Effector memory CD8-positive, alpha-beta T cell (primary cell): Measurements from ENCODE around the gene C1orf141.
"Not testable (repeated sequence)": the region's sequence is repeated elsewhere in the genome, so short reads cannot be mapped to it uniquely, and the experiment has no call there.

Source experiments
- ATAC-seq: fragments of 150-1000 bp; cut with Tn5 transposase; replicated peaks from 2 replicates; pipeline ENCODE4 v1.10.0; 2021; ENCODE audit warnings: mild to moderate bottlenecking, moderate library complexity
- DNase-seq, 3 experiments: peaks; one replicate each; pipeline ENCODE4 v3.0.0; 2021
- H3K27ac Mint-ChIP-seq, 2 donors: one replicate each; pipeline ENCODE4 v1.8.0; 2022; ENCODE audit warnings: mild to moderate bottlenecking in 2 of 2, mixed read lengths in 2 of 2, moderate library complexity in 2 of 2
- H3K27me3 Mint-ChIP-seq, 2 donors: one replicate each; pipeline ENCODE4 v1.8.0; 2022; ENCODE audit warnings: mixed read lengths in 2 of 2
- H3K36me3 Mint-ChIP-seq: one replicate; pipeline ENCODE4 v1.8.0; 2022; ENCODE audit warnings: mild to moderate bottlenecking, moderate library complexity, mixed read lengths; ENCODE audit not compliant: insufficient read depth
- H3K4me1 Mint-ChIP-seq, 2 donors: one replicate each; pipeline ENCODE4 v1.8.0; 2022; ENCODE audit warnings: low read depth in 2 of 2, mixed read lengths in 2 of 2
- H3K4me3 Mint-ChIP-seq, 2 donors: one replicate each; pipeline ENCODE4 v1.8.0; 2022; ENCODE audit warnings: mild to moderate bottlenecking in 2 of 2, mixed read lengths in 2 of 2, moderate library complexity in 2 of 2
- H3K9me3 Mint-ChIP-seq, 2 donors: one replicate each; pipeline ENCODE4 v1.8.0; 2022; ENCODE audit warnings: mixed read lengths in 2 of 2

Gene C1orf141

GRCh38 chr1:67158401-67158800, 23.6 kb upstream of the C1orf141 start:
- Mint-ChIP-seq H3K27ac (no peak overlapping the region), H3K4me1 (peaks cover 6 to 7% of the 10 kb centered on the region in 2 donors), H3K36me3 (no peaks in the 10 kb centered on the region), H3K4me3 (no peak overlapping the region), H3K27me3 (peaks cover 11 to 30% of the 10 kb centered on the region in 2 donors), H3K9me3 (no peaks in the 10 kb centered on the region)
- DNase-seq, result no peak
- no peak for ATAC-seq

GRCh38 chr1:67150931-67151330, 16.2 kb upstream of the C1orf141 start:
- DNase-seq (no peak), ATAC-seq (no peak)
- H3K27ac Mint-ChIP-seq, result no peak overlapping the region
- no peaks in the 10 kb centered on the region for H3K9me3 Mint-ChIP-seq
- H3K36me3 Mint-ChIP-seq, result no peaks in the 10 kb centered on the region
- H3K4me1 Mint-ChIP-seq, result peaks cover 6 to 17% of the 10 kb centered on the region in 2 donors
- no peak overlapping the region for H3K4me3 Mint-ChIP-seq
- H3K27me3 Mint-ChIP-seq, result peaks cover 0 to 32% of the 10 kb centered on the region in 2 donors

- DNase-seq, result peak; percentile 35 to 51 (median 43)
- no peak overlapping the region for H3K4me3 Mint-ChIP-seq
- peaks cover 0 to 17% of the 10 kb centered on the region in 2 donors for H3K27me3 Mint-ChIP-seq
- no peaks in the 10 kb centered on the region for H3K9me3 Mint-ChIP-seq
- H3K36me3 Mint-ChIP-seq, result no peaks in the 10 kb centered on the region
- H3K27ac Mint-ChIP-seq, result peak overlapping the region; percentile 20 to 27
- ATAC-seq, result peak; percentile 85
- peaks cover 10 to 21% of the 10 kb centered on the region in 2 donors for H3K4me1 Mint-ChIP-seq
These were observed 14.5 kb upstream of the C1orf141 start for GRCh38 chr1:67149179-67149770.

GRCh38 chr1:67148516-67149178, 13.9 kb upstream of the C1orf141 start:
- peak; percentile 37 for ATAC-seq
- peaks cover 10 to 22% of the 10 kb centered on the region in 2 donors for H3K4me1 Mint-ChIP-seq
- H3K9me3 Mint-ChIP-seq, result no peaks in the 10 kb centered on the region
- no peaks in the 10 kb centered on the region for H3K36me3 Mint-ChIP-seq
- peaks cover 0 to 12% of the 10 kb centered on the region in 2 donors for H3K27me3 Mint-ChIP-seq
- no peak for DNase-seq
- H3K4me3 Mint-ChIP-seq, result no peak overlapping the region
- H3K27ac Mint-ChIP-seq, result peak overlapping the region in 1 of 2 donors; percentile 27

GRCh38 chr1:67147973-67148372, 13.2 kb upstream of the C1orf141 start:
- not testable (repeated sequence) for H3K36me3 Mint-ChIP-seq, H3K9me3 Mint-ChIP-seq, DNase-seq, H3K27ac Mint-ChIP-seq, ATAC-seq, H3K4me3 Mint-ChIP-seq
- peaks cover 0 to 12% of the 10 kb centered on the region in 2 donors for H3K27me3 Mint-ChIP-seq
- peaks cover 14 to 28% of the 10 kb centered on the region in 2 donors for H3K4me1 Mint-ChIP-seq

- no peak overlapping the region for H3K4me3 Mint-ChIP-seq
- peaks cover 17 to 30% of the 10 kb centered on the region in 2 donors for H3K4me1 Mint-ChIP-seq
- DNase-seq (no peak), ATAC-seq (no peak)
- H3K36me3 Mint-ChIP-seq, result no peaks in the 10 kb centered on the region
- H3K9me3 Mint-ChIP-seq, result no peaks in the 10 kb centered on the region
- H3K27ac Mint-ChIP-seq, result no peak overlapping the region
- peaks cover 0 to 1% of the 10 kb centered on the region in 2 donors for H3K27me3 Mint-ChIP-seq
These were observed 11.8 kb upstream of the C1orf141 start for GRCh38 chr1:67146539-67146938.

- H3K4me1 Mint-ChIP-seq, result peaks cover 17 to 30% of the 10 kb centered on the region in 2 donors
- no peaks in the 10 kb centered on the region for H3K9me3 Mint-ChIP-seq
- DNase-seq, result no peak
- no peak overlapping the region for H3K4me3 Mint-ChIP-seq
- ATAC-seq, result peak; percentile 41
- H3K27me3 Mint-ChIP-seq, result no peaks in the 10 kb centered on the region
- H3K27ac Mint-ChIP-seq, result no peak overlapping the region
- no peaks in the 10 kb centered on the region for H3K36me3 Mint-ChIP-seq
These were observed 11.3 kb upstream of the C1orf141 start for GRCh38 chr1:67146101-67146500.

GRCh38 chr1:67144696-67145095, 9.9 kb upstream of the C1orf141 start:
- Mint-ChIP-seq H3K27ac (no peak overlapping the region), H3K36me3 (no peaks in the 10 kb centered on the region), H3K4me3 (peak overlapping the region in 1 of 2 donors; percentile 0), H3K27me3 (no peaks in the 10 kb centered on the region), H3K4me1 (peaks cover 17 to 30% of the 10 kb centered on the region in 2 donors), H3K9me3 (no peaks in the 10 kb centered on the region)
- ATAC-seq (peak; percentile 29), DNase-seq (peak; percentile 24 to 27 (median 25))

- Mint-ChIP-seq H3K4me1 (peaks cover 12 to 25% of the 10 kb centered on the region in 2 donors), H3K27ac (no peak overlapping the region), H3K36me3 (no peaks in the 10 kb centered on the region), H3K4me3 (no peak overlapping the region), H3K9me3 (no peaks in the 10 kb centered on the region), H3K27me3 (no peaks in the 10 kb centered on the region)
- DNase-seq (no peak), ATAC-seq (no peak)
These were observed 9.2 kb upstream of the C1orf141 start for GRCh38 chr1:67143966-67144365.

GRCh38 chr1:67142931-67143330, 8.2 kb upstream of the C1orf141 start:
- H3K4me3 Mint-ChIP-seq, result peak overlapping the region in 1 of 2 donors; percentile 4

GRCh38 chr1:67141832-67142231, 7.1 kb upstream of the C1orf141 start:
- H3K4me1 Mint-ChIP-seq, result peaks cover 11 to 22% of the 10 kb centered on the region in 2 donors
- H3K27me3 Mint-ChIP-seq, H3K27ac Mint-ChIP-seq, H3K36me3 Mint-ChIP-seq, H3K9me3 Mint-ChIP-seq, ATAC-seq, H3K4me3 Mint-ChIP-seq, DNase-seq: not testable (repeated sequence)

More at GRCh38 chr1:67142931-67143330, 8.2 kb upstream of the C1orf141 start:
- DNase-seq (no peak), ATAC-seq (peak; percentile 78)
- H3K4me1 Mint-ChIP-seq, result peaks cover 11 to 22% of the 10 kb centered on the region in 2 donors
- H3K36me3 Mint-ChIP-seq, result no peaks in the 10 kb centered on the region
- H3K27me3 Mint-ChIP-seq, result no peaks in the 10 kb centered on the region
- H3K9me3 Mint-ChIP-seq, result no peaks in the 10 kb centered on the region
- H3K27ac Mint-ChIP-seq, result peak overlapping the region in 1 of 2 donors; percentile 16

- no peaks in the 10 kb centered on the region for H3K9me3 Mint-ChIP-seq
These were observed 5.7 kb upstream of the C1orf141 start for GRCh38 chr1:67140460-67140859.

GRCh38 chr1:67138813-67139499, 4.2 kb upstream of the C1orf141 start:
- Mint-ChIP-seq H3K27me3 (peaks cover 7 to 13% of the 10 kb centered on the region in 2 donors), H3K9me3 (no peaks in the 10 kb centered on the region), H3K4me1 (peaks cover 11 to 13% of the 10 kb centered on the region in 2 donors), H3K4me3 (no peak overlapping the region), H3K36me3 (no peaks in the 10 kb centered on the region), H3K27ac (no peak overlapping the region)
- no peak for ATAC-seq
- DNase-seq, result no peak

More at GRCh38 chr1:67140460-67140859, 5.7 kb upstream of the C1orf141 start:
- H3K36me3 Mint-ChIP-seq, result no peaks in the 10 kb centered on the region
- no peak overlapping the region for H3K27ac Mint-ChIP-seq
- H3K4me1 Mint-ChIP-seq, result peaks cover 11 to 13% of the 10 kb centered on the region in 2 donors
- peaks cover 0 to 1% of the 10 kb centered on the region in 2 donors for H3K27me3 Mint-ChIP-seq
- H3K4me3 Mint-ChIP-seq, result no peak overlapping the region
- DNase-seq (no peak), ATAC-seq (no peak)
